GM13977 (cell line): ENCODE data around the gene DGCR2.
A peak's percentile ranks its signal among the peaks of the same experiment; 100 is the strongest.
"Not testable (repeated sequence)": the region's sequence is repeated elsewhere in the genome, so short reads cannot be mapped to it uniquely, and the experiment has no call there.

Experiments used
- DNase-seq: peaks from one replicate; pipeline ENCODE4 v3.0.0; 2012; ENCODE audit warnings: low spot score
- CTCF ChIP-seq: IDR thresholded peaks from 2 replicates; pipeline ENCODE4 v1.5.1; 2012; ENCODE audit warnings: mild to moderate bottlenecking, control low read depth; ENCODE audit not compliant: insufficient read depth; ENCODE audit errors: extremely low read depth, missing control alignments
- in situ Hi-C: fragments of 300-500 bp; cut with MboI; formaldehyde crosslinking; loops from one replicate; pipeline ENCODE4 v1.12.0; 2022; ENCODE audit warnings: low sequenced_read_pairs, low pct_unique_long_range_greater_than_20kb, mixed read lengths, inconsistent platforms; ENCODE audit not compliant: unreplicated experiment

Gene DGCR2

GRCh38 chr22:18992543-18993198 is 129.5 kb downstream of the DGCR2 start:
- in situ Hi-C loops = no loop called here
- DNase-seq = no peak
- TF ChIP-seq CTCF = no peak

GRCh38 chr22:18991821-18992442 is 130.3 kb downstream of the DGCR2 start:
- no peak for TF ChIP-seq CTCF
- in situ Hi-C loops = no loop called here
- no peak for DNase-seq

- no peak for TF ChIP-seq CTCF
- in situ Hi-C loops = no loop called here
- DNase-seq = no peak
Measured at GRCh38 chr22:18991138-18991432, 131.1 kb downstream of the DGCR2 start.

GRCh38 chr22:18990355-18991137 is 131.7 kb downstream of the DGCR2 start:
- no peak for TF ChIP-seq CTCF
- in situ Hi-C loops = no loop called here
- DNase-seq = no peak

GRCh38 chr22:18988958-18989357 is 133.3 kb downstream of the DGCR2 start:
- TF ChIP-seq CTCF = no peak
- no peak for DNase-seq
- in situ Hi-C loops = no loop called here

GRCh38 chr22:18987765-18988164 is 134.4 kb downstream of the DGCR2 start:
- in situ Hi-C loops = no loop called here
- peak; percentile 29 for TF ChIP-seq CTCF
- peak; percentile 64 for DNase-seq

- DNase-seq, in situ Hi-C loops: not testable (repeated sequence)
Measured at GRCh38 chr22:18987114-18987513, 135.1 kb downstream of the DGCR2 start.
